Pancreas (tissue), 10 donors: ENCODE data around the gene ANKRD45. TPM values are rescaled to one million over a fixed set of nuclear protein-coding genes. Genes with fewer than 3 reads are reported as not detected.

ENCODE experiments used
- ATAC-seq, 4 donors: fragments of 200-7000 bp; cut with Tn5 transposase; one replicate each; pipeline versions ENCODE4 v1.8.0 to v1.9.1; 2020; ENCODE audit warnings: mild to moderate bottlenecking in 4 of 4, moderate library complexity in 4 of 4
- DNase-seq, 6 donors: peaks; one replicate each; pipeline ENCODE4 v3.0.0-alpha.2; 2020
- FAIRE-seq: peaks from 2 replicates; lab custom pipeline; 2012; peaks lifted over from hg19 to GRCh38; lab: Jason Lieb, UNC
- H3K27ac ChIP-seq, 4 donors: fragments of 200-600 bp; sonication (generic); 1 replicate in 3 of 4; 2 replicates in 1 of 4; pipeline versions ENCODE4 v1.5.0 to v1.8.0; 2020
- H3K27me3 ChIP-seq, 4 donors: fragments of 200-600 bp; one replicate each; pipeline ENCODE4 v1.8.0; 2021
- H3K36me3 ChIP-seq, 3 donors: fragments of 200-600 bp; sonication (generic) in 1 of 3; one replicate each; pipeline versions ENCODE4 v1.5.0 to v1.8.0; 2020 to 2021
- H3K4me1 ChIP-seq, 3 donors: fragments of 200-600 bp; one replicate each; pipeline ENCODE4 v1.8.0; 2021
- H3K4me3 ChIP-seq, 4 donors: fragments of 200-600 bp; sonication (generic) in 2 of 4; one replicate each; pipeline versions ENCODE4 v1.5.0 to v1.8.0; 2020 to 2021
- H3K9me3 ChIP-seq, 4 donors: fragments of 200-600 bp; one replicate each; pipeline ENCODE4 v1.8.0; 2021
- WGBS, 2 donors: extraction: QIAGEN DNeasy Blood & Tissue Kit; methylation state at CpG; one replicate each; pipeline ENCODE4 v1.1.7; 2013; 5-methylcytosine and 5-hydroxymethylcytosine counted together
- intact Hi-C, 3 donors: fragments of 100-400 bp; cut with DNase I; formaldehyde crosslinking; loops; one replicate each; pipeline versions ENCODE4 v1.11.1 to v1.14.2; 2022
- polyA plus RNA-seq, 2 donors: library from polyadenylated mRNA; stranded (reverse); fragments of 200-250 nt; gene quantifications; one replicate each; pipeline ENCODE4 v1.2.3, GENCODE V29; 2013
- total RNA-seq, 6 donors: library from RNA; stranded (reverse); fragmentation: NEBNext Ultra II Directional in 4 of 6; extraction: Animal tissue kit (Norgen Biotek cat#: 25700) in 4 of 6; gene quantifications; one replicate each; pipeline versions ENCODE4 v1.2.1 to v1.2.4, GENCODE V29; 2021 to 2023
- TF ChIP-seq, protein P1 (sequence below), 4 donors: fragments of 200-600 bp; sonication (generic) in 3 of 4; IDR thresholded peaks; one replicate each; pipeline versions ENCODE4 v1.5.0 to v1.8.0; 2021; ENCODE audit warnings: antibody characterized with exemption in 4 of 4
- donor health status: healthy with polysubstance abuse.
- donor health status: DM: no; HTN: no; CAD: no; lungs with moderate emphysema.
- donor health status: DM: no; HTN: no; CAD: no.
- donor health status: control.
- donor health status: control.
- donor health status: Bipolar disorder and iron deficiency.
- donor health status: DM: yes; HTN: yes; CAD: no.
- donor health status: DM: no; HTN: no; CAD: no.
- donor health status: DM: no; HTN: no; CAD: no.
- donor health status: DM: yes; HTN: yes; CAD: no.

Gene ANKRD45
- total and polyA plus RNA-seq, 8 donors: 0.15 to 0.52 (median 0.28) TPM

DNA sequence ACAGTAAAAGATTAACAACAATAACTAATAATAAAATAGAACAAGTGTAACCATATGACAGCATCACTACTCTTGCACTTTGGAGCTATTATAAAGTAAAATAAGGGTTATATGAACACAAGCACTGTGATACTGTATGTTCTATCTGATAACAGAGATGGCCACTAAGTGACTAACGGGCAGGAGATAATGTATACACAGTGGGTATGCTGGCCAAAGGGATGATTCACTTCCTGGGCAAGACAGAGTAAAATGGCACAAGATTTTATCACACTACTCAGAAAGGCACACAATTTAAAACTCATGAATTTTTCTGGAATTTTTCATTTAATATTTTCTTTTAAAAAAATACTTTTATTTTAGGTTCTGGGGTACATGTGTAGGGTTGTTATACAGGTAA, 79.1 kb downstream of the ANKRD45 start:
- Histone ChIP-seq H3K36me3 (no peaks in the 10 kb centered on the region), H3K4me1 (no peaks in the 10 kb centered on the region), H3K4me3 (no peak overlapping the region), H3K9me3 (no peaks in the 10 kb centered on the region), H3K27me3 (no peaks in the 10 kb centered on the region), H3K27ac (no peak overlapping the region)
- no peak for DNase-seq
- no peak for FAIRE-seq
- TF ChIP-seq, protein P1, sequence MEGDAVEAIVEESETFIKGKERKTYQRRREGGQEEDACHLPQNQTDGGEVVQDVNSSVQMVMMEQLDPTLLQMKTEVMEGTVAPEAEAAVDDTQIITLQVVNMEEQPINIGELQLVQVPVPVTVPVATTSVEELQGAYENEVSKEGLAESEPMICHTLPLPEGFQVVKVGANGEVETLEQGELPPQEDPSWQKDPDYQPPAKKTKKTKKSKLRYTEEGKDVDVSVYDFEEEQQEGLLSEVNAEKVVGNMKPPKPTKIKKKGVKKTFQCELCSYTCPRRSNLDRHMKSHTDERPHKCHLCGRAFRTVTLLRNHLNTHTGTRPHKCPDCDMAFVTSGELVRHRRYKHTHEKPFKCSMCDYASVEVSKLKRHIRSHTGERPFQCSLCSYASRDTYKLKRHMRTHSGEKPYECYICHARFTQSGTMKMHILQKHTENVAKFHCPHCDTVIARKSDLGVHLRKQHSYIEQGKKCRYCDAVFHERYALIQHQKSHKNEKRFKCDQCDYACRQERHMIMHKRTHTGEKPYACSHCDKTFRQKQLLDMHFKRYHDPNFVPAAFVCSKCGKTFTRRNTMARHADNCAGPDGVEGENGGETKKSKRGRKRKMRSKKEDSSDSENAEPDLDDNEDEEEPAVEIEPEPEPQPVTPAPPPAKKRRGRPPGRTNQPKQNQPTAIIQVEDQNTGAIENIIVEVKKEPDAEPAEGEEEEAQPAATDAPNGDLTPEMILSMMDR (IDR thresholded peaks at IDR 0.05): no peak
- intact Hi-C loops: no loop called here
- 58 to 60% methylated on average over 1 of the region's 1 CpG for WGBS, 2 donors
- ATAC-seq: no peak

DNA sequence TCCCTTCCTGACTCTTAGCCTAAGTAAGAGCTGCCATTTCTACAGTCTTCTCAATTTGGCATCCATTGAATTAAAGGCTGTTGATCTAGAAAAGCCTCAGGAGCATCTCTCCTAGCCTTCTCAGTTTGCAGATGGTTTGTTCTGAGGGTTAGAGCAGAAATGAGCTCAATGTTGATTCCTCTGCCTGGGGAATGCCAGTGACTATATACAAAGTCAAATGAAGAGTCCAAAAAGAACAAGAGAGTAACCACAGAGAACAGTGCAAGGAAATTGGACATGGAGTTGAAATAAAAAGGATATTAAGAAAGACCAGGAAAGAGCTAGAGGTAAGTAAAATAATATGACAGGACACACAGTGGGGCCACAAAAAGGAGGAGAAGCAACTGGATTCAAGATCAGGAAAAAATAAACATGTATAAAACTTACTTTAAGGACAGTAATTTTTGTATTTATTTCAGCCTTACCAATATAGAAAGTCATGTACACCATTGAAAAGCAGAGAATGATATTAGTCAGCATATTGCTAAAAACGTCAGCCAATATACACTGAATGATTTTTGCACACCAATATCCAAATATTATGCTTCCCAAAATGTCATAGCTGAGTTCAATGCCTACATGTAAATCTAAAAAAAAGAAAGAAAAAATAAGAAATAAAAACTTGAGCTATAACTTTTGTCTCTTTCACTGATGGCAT, 88.1 kb downstream of the ANKRD45 start:
- Histone ChIP-seq H3K27ac (no peak overlapping the region), H3K4me3 (no peak overlapping the region), H3K27me3 (no peaks in the 10 kb centered on the region), H3K36me3 (no peaks in the 10 kb centered on the region), H3K9me3 (no peaks in the 10 kb centered on the region), H3K4me1 (no peaks in the 10 kb centered on the region)
- TF ChIP-seq, protein P1 (IDR thresholded peaks at IDR 0.05): no peak
- no peak for ATAC-seq
- FAIRE-seq: no peak
- intact Hi-C loops: no loop called here
- 32 to 53% methylated on average over 1 of the region's 1 CpG for WGBS, 2 donors
- DNase-seq: no peak

DNA sequence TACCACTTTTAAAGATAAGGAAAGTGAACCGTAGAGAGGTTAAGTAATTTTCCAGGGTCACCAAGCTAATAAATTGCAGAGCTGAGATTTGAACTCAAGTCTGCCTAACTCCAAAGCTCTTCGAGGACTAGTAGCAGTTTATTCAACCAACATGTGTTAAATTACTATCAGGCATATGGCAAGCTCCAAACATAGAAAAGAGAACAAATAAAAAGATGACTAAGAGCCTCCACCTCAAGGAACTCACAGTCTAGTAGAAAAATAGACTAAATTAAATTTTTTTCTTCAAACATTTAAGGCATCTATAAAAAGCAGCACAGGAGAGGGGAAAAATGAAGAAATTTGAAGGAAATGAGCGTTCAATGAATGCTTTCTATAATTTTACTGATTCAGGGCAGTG, 89.0 kb downstream of the ANKRD45 start:
- no peaks in the 10 kb centered on the region for H3K27me3 ChIP-seq
- WGBS, 2 donors: 48 to 56% methylated on average over 3 of the region's 3 CpGs
- no peaks in the 10 kb centered on the region for H3K36me3 ChIP-seq
- no peak overlapping the region for H3K4me3 ChIP-seq
- no peaks in the 10 kb centered on the region for H3K9me3 ChIP-seq
- ATAC-seq (no peak), FAIRE-seq (no peak), DNase-seq (no peak)
- TF ChIP-seq, protein P1 (IDR thresholded peaks at IDR 0.05): no peak
- intact Hi-C loops: no loop called here
- H3K4me1 ChIP-seq: no peaks in the 10 kb centered on the region
- H3K27ac ChIP-seq: no peak overlapping the region

DNA sequence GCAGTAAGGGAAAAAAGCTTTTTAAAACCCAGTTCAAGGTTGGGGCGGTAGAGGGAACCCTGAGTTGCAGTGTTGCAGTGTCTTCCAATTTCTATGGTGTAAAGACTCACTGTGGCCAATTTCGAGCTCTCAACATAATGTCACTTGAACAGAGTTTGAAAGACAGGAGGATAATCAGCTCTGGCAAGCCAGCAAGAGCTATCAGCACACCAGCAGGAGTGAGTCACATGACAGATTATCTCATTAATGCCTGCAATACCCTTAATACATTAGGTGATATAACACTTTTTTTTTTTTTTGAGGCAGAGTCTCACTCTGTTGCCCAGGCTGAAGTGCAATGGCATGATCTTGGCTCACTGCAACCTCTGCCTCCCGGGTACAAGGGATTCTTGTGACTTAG, 89.6 kb downstream of the ANKRD45 start:
- no peak overlapping the region for H3K4me3 ChIP-seq
- no peak overlapping the region for H3K27ac ChIP-seq
- 68 to 80% methylated on average over 3 of the region's 3 CpGs for WGBS, 2 donors
- H3K36me3 ChIP-seq: no peaks in the 10 kb centered on the region
- no peaks in the 10 kb centered on the region for H3K27me3 ChIP-seq
- H3K4me1 ChIP-seq: no peaks in the 10 kb centered on the region
- FAIRE-seq (no peak), ATAC-seq (no peak), DNase-seq (no peak)
- TF ChIP-seq, protein P1 (IDR thresholded peaks at IDR 0.05): no peak
- H3K9me3 ChIP-seq: no peaks in the 10 kb centered on the region
- intact Hi-C loops: no loop called here

DNA sequence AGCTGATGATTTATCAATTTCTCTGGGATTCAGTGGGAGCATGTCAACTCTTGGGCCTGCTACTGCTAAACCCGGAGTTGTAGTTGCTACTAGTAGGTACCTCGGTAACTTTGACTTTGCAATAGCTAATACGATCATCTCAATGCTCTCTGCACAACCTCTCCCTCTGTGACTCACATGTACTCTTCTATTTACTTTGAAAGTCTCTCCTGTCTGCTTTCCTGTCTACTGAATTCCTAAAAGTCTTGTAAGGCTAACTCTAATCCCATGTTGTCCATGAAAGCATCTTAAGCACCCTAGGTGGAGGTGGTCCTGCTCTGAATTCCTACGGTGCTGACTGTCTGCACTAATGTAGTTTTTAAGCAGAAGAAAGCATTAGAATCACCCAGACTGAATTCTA, 96.1 kb downstream of the ANKRD45 start:
- WGBS, 2 donors: 77 to 87% methylated on average over 4 of the region's 4 CpGs
- no peak for ATAC-seq
- no peak for FAIRE-seq

More for the DNA sequence above, 96.1 kb downstream of the ANKRD45 start:
- Histone ChIP-seq H3K36me3 (no peaks in the 10 kb centered on the region), H3K27ac (no peak overlapping the region), H3K4me1 (no peaks in the 10 kb centered on the region), H3K27me3 (no peaks in the 10 kb centered on the region), H3K9me3 (no peaks in the 10 kb centered on the region), H3K4me3 (no peak overlapping the region)
- no peak for DNase-seq
- TF ChIP-seq, protein P1 (IDR thresholded peaks at IDR 0.05): no peak
- intact Hi-C loops: no loop called here
